ENCODE measurements around the gene TMEM217. TPM values are rescaled to one million over a fixed set of nuclear protein-coding genes. Genes with fewer than 3 reads are reported as not detected.

Gene TMEM217
- total and polyA plus RNA-seq, 2 of the 4 experiments (the other 2 are of a cell fraction), result 1.4 to 3.5 TPM

DNA sequence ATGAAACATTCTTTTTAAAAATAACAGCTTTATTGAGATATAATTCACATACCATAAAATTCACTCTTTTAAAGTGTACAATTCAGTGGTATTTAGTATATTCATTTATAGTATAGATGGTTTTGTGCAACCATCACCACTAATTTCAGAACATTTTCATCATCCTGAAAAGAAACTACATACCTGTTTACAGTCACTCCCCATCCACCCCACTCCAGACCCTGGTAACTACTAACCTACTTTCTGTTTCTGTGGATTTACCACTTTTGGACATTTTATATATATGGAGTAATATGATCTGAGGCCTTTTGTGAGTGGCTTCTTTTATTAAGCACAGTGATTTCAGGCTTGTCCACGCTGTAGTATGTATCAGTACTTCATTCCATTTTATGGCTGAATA is 2.5 kb upstream of the TMEM217 start:
- H4K91ac ChIP-seq (ENCODE audit: insufficient read depth, low read depth, low read length), result no peak overlapping the region
- no peak overlapping the region for H3K27ac ChIP-seq (ENCODE audit: insufficient read depth, low read length)
- no peak overlapping the region for H4K5ac ChIP-seq (ENCODE audit: low read depth, low read length)
- H4K20me1 ChIP-seq (ENCODE audit: insufficient read depth, low read length), result 0 out of 2 replicates have a peak, but pooled peaks cover 5% of the 10 kb centered on the region
- no peaks in the 10 kb centered on the region; the same call in 1 of the 2 replicates for H3K9me1 ChIP-seq (ENCODE audit: insufficient read depth, low read length)
- dilution Hi-C loops (cut with HindIII; ENCODE audit: low sequenced_read_pairs, unreplicated experiment), result no loop called here
- H2BK20ac ChIP-seq (ENCODE audit: low read depth, low read length), result no peak overlapping the region
- no peaks in the 10 kb centered on the region for H3K4me1 ChIP-seq (ENCODE audit: control insufficient read depth, insufficient read depth, low read length)
- BruUV-seq (replicated peaks), result no TSS peak
- no peak overlapping the region for H4K8ac ChIP-seq (ENCODE audit: low read depth in 2 of 2, low read length in 2 of 2)
- intact Hi-C loops (cut with micrococcal nuclease), result no loop called here
- no peak overlapping the region for H3K4me3 ChIP-seq (ENCODE audit: insufficient read depth, low read depth, low read length)
- H2AK9ac ChIP-seq (replicated peaks; ENCODE audit: low read depth, low read length, poor library complexity), result no peak overlapping the region
- TF ChIP-seq RCOR1 (IDR thresholded peaks at IDR 0.05; ENCODE audit: insufficient replicate concordance, low read length) (no peak), MXI1 (IDR thresholded peaks at IDR 0.05; ENCODE audit: borderline replicate concordance, low read depth, low read length) (no peak), POLR2A (IDR thresholded peaks at IDR 0.05; ENCODE audit: low read depth, low read length) (no peak), MAFK (IDR thresholded peaks at IDR 0.05; ENCODE audit: low read depth, low read length) (no peak), CEBPB (IDR thresholded peaks at IDR 0.05; ENCODE audit: low read depth, low read length) (no peak), BHLHE40 (IDR thresholded peaks at IDR 0.05; ENCODE audit: low read depth, low read length) (no peak), MAZ (IDR thresholded peaks at IDR 0.05; ENCODE audit: borderline replicate concordance, low read depth, low read length) (no peak), SMC3 (IDR thresholded peaks at IDR 0.05; ENCODE audit: low read depth, low read length) (no peak), FOS (IDR thresholded peaks at IDR 0.05; ENCODE audit: low read depth, low read length) (no peak), RFX5 (IDR thresholded peaks at IDR 0.05; ENCODE audit: low read depth, low read length) (no peak), RAD21 (IDR thresholded peaks at IDR 0.05; ENCODE audit: low read length) (no peak), CHD1 (IDR thresholded peaks at IDR 0.05; ENCODE audit: low read depth, low read length) (no peak), NFE2L2 (IDR thresholded peaks at IDR 0.05; ENCODE audit: low read depth, low read length) (no peak)
- TF ChIP-seq, protein P1, sequence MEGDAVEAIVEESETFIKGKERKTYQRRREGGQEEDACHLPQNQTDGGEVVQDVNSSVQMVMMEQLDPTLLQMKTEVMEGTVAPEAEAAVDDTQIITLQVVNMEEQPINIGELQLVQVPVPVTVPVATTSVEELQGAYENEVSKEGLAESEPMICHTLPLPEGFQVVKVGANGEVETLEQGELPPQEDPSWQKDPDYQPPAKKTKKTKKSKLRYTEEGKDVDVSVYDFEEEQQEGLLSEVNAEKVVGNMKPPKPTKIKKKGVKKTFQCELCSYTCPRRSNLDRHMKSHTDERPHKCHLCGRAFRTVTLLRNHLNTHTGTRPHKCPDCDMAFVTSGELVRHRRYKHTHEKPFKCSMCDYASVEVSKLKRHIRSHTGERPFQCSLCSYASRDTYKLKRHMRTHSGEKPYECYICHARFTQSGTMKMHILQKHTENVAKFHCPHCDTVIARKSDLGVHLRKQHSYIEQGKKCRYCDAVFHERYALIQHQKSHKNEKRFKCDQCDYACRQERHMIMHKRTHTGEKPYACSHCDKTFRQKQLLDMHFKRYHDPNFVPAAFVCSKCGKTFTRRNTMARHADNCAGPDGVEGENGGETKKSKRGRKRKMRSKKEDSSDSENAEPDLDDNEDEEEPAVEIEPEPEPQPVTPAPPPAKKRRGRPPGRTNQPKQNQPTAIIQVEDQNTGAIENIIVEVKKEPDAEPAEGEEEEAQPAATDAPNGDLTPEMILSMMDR (conservative IDR thresholded peaks at IDR 0.05; ENCODE audit: low read depth, low read length), result no peak
- TF ChIP-seq, protein P2, sequence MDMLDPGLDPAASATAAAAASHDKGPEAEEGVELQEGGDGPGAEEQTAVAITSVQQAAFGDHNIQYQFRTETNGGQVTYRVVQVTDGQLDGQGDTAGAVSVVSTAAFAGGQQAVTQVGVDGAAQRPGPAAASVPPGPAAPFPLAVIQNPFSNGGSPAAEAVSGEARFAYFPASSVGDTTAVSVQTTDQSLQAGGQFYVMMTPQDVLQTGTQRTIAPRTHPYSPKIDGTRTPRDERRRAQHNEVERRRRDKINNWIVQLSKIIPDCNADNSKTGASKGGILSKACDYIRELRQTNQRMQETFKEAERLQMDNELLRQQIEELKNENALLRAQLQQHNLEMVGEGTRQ (IDR thresholded peaks at IDR 0.05; ENCODE audit: low read depth, low read length), result no peak
- TF ChIP-seq, protein P3, sequence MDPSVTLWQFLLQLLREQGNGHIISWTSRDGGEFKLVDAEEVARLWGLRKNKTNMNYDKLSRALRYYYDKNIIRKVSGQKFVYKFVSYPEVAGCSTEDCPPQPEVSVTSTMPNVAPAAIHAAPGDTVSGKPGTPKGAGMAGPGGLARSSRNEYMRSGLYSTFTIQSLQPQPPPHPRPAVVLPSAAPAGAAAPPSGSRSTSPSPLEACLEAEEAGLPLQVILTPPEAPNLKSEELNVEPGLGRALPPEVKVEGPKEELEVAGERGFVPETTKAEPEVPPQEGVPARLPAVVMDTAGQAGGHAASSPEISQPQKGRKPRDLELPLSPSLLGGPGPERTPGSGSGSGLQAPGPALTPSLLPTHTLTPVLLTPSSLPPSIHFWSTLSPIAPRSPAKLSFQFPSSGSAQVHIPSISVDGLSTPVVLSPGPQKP (IDR thresholded peaks at IDR 0.05; ENCODE audit: borderline replicate concordance, low read depth, low read length), result no peak
- POLR2A ChIA-PET (ENCODE audit: unreplicated experiment), result no interaction called here
- no peak overlapping the region for H3K9ac ChIP-seq (ENCODE audit: low read depth, low read length)
- no peak overlapping the region for H3K4ac ChIP-seq (ENCODE audit: low read depth, low read length)
- no peak for ATAC-seq (ENCODE audit: low read depth)
- H3K79me1 ChIP-seq (ENCODE audit: low read depth in 1 of 2, low read length in 2 of 2), result peaks cover 30 to 64% of the 10 kb centered on the region in 2 experiments
- no peak overlapping the region for H2AK5ac ChIP-seq (ENCODE audit: low read depth, low read length)
- in situ Hi-C loops (cut with MboI; ENCODE audit: low sequenced_read_pairs), result no loop called here
- no peak overlapping the region for H3K18ac ChIP-seq (ENCODE audit: low read depth, low read length)
- no peaks in the 10 kb centered on the region for H3K36me3 ChIP-seq (ENCODE audit: control insufficient read depth, insufficient read depth, low read length)
- no peak overlapping the region for H2BK5ac ChIP-seq (ENCODE audit: low read depth, low read length, poor library complexity, severe bottlenecking)
- no peak overlapping the region for H2BK15ac ChIP-seq (ENCODE audit: low read depth, low read length)
- no CpG with 5 or more reads among the region's 1 CpG for WGBS, 2 experiments (ENCODE audit: extremely low coverage in 2 of 2, insufficient read length in 1 of 2)
- no peaks in the 10 kb centered on the region for H3K9me3 ChIP-seq (ENCODE audit: control insufficient read depth, insufficient read depth, low read length)
- CTCF ChIA-PET, result no interaction called here
- no peaks in the 10 kb centered on the region for H3K27me3 ChIP-seq (ENCODE audit: control insufficient read depth, insufficient read depth, low read length)
- H3K14ac ChIP-seq (replicated peaks; ENCODE audit: low read depth, low read length), result no peak overlapping the region
- H3K4me2 ChIP-seq (ENCODE audit: low read depth, low read length), result no peak overlapping the region
- no peak for DNase-seq
- no peak overlapping the region for H3K23ac ChIP-seq (ENCODE audit: low read depth, low read length)
- no peak overlapping the region for H2BK120ac ChIP-seq (ENCODE audit: low read depth, low read length)
- H3K56ac ChIP-seq (ENCODE audit: extremely low read depth, insufficient read depth, low read length), result no peak overlapping the region
- no peak overlapping the region for H2AFZ ChIP-seq (replicated peaks; ENCODE audit: low read length, poor library complexity)

Data from IMR-90 (cell line).